Measurements from ENCODE around the gene RAB11FIP4.

Gene RAB11FIP4

GRCh38 chr17:31369266-31369665 is 22.2 kb upstream of the RAB11FIP4 start:
- TF ChIP-seq EZH2phosphoT487 (conservative IDR thresholded peaks at IDR 0.05; ENCODE audit: low read length), result no peak
- no peak overlapping the region for H3K4me3 ChIP-seq (ENCODE audit: insufficient read depth, low read length, poor library complexity, severe bottlenecking)
- no peak overlapping the region for H2AFZ ChIP-seq (ENCODE audit: low read depth, low read length, severe bottlenecking)
- H3K9ac ChIP-seq (ENCODE audit: low read length), result no peak overlapping the region
- no peaks in the 10 kb centered on the region for H3K36me3 ChIP-seq (ENCODE audit: low read length)
- no peak overlapping the region for H3K4me2 ChIP-seq (ENCODE audit: low read depth, low read length, poor library complexity, severe bottlenecking)
- no peaks in the 10 kb centered on the region for H3K9me2 ChIP-seq (replicated peaks; ENCODE audit: insufficient read depth, low read length)
- no peaks in the 10 kb centered on the region for H3K9me3 ChIP-seq (ENCODE audit: insufficient read depth, low read length)
- H3K27me3 ChIP-seq (ENCODE audit: low read length), result no peaks in the 10 kb centered on the region
- H3K27ac ChIP-seq (ENCODE audit: low read depth, low read length), result no peak overlapping the region
- H3K79me2 ChIP-seq (ENCODE audit: insufficient read depth, low read length), result no peaks in the 10 kb centered on the region
- H4K20me1 ChIP-seq (ENCODE audit: low read depth, low read length), result no peaks in the 10 kb centered on the region
- 0 out of 2 replicates have a peak, but pooled peaks cover 4% of the 10 kb centered on the region for H3F3A ChIP-seq (ENCODE audit: insufficient read depth)

DNA sequence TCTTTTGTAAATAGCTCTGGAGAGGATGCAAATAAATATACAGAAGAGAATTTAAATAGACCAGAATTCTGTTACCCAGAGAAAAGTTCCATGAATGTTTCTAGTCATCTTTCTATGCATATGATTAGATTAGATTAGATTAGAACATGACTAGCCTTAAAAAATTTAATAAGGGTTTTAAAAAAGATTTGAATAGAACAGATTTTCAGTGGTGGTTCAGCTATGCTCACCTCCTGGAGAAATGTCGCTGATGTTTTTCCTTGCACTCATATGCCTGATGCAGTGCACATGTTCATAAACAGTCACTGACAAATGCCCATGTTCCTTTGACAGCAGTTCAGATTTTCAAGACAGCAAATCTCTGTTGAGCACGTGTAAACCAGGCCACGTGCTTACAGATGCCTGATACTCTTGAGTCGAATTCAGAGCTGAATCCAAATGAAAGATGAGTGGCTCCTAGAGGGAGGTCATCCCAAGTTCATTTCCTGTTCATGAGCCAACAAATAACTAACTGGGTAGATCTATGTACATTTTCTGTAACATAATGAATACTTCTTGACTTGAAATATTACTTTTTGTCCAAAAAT is 19.9 kb upstream of the RAB11FIP4 start:
- H2AFZ ChIP-seq (ENCODE audit: low read depth, low read length, severe bottlenecking), result no peak overlapping the region

DNA sequence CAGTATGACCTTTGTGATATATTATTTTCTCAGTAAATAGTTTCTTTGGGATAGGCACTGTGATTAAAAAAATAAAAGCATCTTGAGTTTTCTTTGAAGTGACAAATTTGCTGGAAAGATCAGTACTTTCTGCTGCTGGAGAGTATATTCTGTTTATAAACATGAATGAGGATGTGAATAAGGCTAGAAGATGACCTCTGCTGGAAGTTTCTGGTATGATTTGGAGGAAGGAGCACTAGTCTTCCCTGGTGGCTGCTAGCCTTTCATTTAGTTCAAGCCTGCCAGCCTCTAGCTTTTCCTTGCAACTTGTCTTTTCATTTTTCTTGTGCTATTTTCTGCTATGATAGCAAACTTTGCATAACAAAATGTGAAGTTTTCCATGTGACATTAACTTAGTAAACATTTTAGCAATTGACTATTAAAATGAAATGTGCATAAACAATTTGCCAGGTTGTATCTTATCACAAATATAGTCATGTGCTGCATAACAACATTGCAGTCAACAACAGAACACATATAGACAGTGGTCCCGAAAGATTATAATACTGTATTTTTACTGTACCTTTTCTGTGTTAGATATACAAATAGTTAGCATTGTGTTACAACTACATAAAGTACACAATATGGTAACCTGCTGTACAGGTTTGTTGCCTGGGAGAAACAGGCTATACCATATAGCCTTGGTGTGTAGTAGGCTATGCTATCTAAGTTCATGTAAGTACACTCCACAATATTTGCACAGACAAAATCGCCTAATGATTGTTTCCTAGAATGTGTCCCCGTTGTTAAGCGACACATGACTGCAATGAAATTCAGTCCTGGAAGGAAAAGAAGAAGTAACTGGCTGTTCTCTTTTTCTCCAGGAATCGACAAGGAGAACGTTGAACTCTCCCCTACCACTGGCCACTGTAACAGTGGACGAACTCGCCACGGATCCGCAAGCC is 18.1 kb upstream of the RAB11FIP4 start:
- H3K79me2 ChIP-seq (ENCODE audit: insufficient read depth, low read length), result no peaks in the 10 kb centered on the region
- no peak overlapping the region for H3K27ac ChIP-seq (ENCODE audit: low read depth, low read length)
- H3K36me3 ChIP-seq (ENCODE audit: low read length), result no peaks in the 10 kb centered on the region
- no peak overlapping the region for H3K4me2 ChIP-seq (ENCODE audit: low read depth, low read length, poor library complexity, severe bottlenecking)
- no peaks in the 10 kb centered on the region for H3K27me3 ChIP-seq (ENCODE audit: low read length)
- H3K9ac ChIP-seq (ENCODE audit: low read length), result no peak overlapping the region
- H3K9me2 ChIP-seq (replicated peaks; ENCODE audit: insufficient read depth, low read length), result no peaks in the 10 kb centered on the region
- no peaks in the 10 kb centered on the region for H4K20me1 ChIP-seq (ENCODE audit: low read depth, low read length)
- no peak overlapping the region for H3K4me3 ChIP-seq (ENCODE audit: insufficient read depth, low read length, poor library complexity, severe bottlenecking)
- H3K9me3 ChIP-seq (ENCODE audit: insufficient read depth, low read length), result no peaks in the 10 kb centered on the region
- no peak overlapping the region for H2AFZ ChIP-seq (ENCODE audit: low read depth, low read length, severe bottlenecking)
- 0 out of 2 replicates have a peak, but pooled peaks cover 4% of the 10 kb centered on the region for H3F3A ChIP-seq (ENCODE audit: insufficient read depth)
- TF ChIP-seq EZH2phosphoT487 (conservative IDR thresholded peaks at IDR 0.05; ENCODE audit: low read length), result no peak
- TF ChIP-seq, protein P1, sequence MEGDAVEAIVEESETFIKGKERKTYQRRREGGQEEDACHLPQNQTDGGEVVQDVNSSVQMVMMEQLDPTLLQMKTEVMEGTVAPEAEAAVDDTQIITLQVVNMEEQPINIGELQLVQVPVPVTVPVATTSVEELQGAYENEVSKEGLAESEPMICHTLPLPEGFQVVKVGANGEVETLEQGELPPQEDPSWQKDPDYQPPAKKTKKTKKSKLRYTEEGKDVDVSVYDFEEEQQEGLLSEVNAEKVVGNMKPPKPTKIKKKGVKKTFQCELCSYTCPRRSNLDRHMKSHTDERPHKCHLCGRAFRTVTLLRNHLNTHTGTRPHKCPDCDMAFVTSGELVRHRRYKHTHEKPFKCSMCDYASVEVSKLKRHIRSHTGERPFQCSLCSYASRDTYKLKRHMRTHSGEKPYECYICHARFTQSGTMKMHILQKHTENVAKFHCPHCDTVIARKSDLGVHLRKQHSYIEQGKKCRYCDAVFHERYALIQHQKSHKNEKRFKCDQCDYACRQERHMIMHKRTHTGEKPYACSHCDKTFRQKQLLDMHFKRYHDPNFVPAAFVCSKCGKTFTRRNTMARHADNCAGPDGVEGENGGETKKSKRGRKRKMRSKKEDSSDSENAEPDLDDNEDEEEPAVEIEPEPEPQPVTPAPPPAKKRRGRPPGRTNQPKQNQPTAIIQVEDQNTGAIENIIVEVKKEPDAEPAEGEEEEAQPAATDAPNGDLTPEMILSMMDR (IDR thresholded peaks at IDR 0.05; ENCODE audit: insufficient read depth, low read length, poor library complexity, severe bottlenecking), result peak; percentile 40

More for the DNA sequence above, 19.9 kb upstream of the RAB11FIP4 start:
- no peaks in the 10 kb centered on the region for H3K9me2 ChIP-seq (replicated peaks; ENCODE audit: insufficient read depth, low read length)
- H3K4me3 ChIP-seq (ENCODE audit: insufficient read depth, low read length, poor library complexity, severe bottlenecking), result no peak overlapping the region
- no peaks in the 10 kb centered on the region for H3K36me3 ChIP-seq (ENCODE audit: low read length)
- 0 out of 2 replicates have a peak, but pooled peaks cover 4% of the 10 kb centered on the region for H3F3A ChIP-seq (ENCODE audit: insufficient read depth)
- no peak for TF ChIP-seq EZH2phosphoT487 (conservative IDR thresholded peaks at IDR 0.05; ENCODE audit: low read length)
- TF ChIP-seq, protein P1 (IDR thresholded peaks at IDR 0.05; ENCODE audit: insufficient read depth, low read length, poor library complexity, severe bottlenecking), result no peak
- H4K20me1 ChIP-seq (ENCODE audit: low read depth, low read length), result no peaks in the 10 kb centered on the region
- H3K9me3 ChIP-seq (ENCODE audit: insufficient read depth, low read length), result no peaks in the 10 kb centered on the region
- no peak overlapping the region for H3K27ac ChIP-seq (ENCODE audit: low read depth, low read length)
- no peaks in the 10 kb centered on the region for H3K27me3 ChIP-seq (ENCODE audit: low read length)
- H3K9ac ChIP-seq (ENCODE audit: low read length), result no peak overlapping the region
- H3K79me2 ChIP-seq (ENCODE audit: insufficient read depth, low read length), result no peaks in the 10 kb centered on the region
- H3K4me2 ChIP-seq (ENCODE audit: low read depth, low read length, poor library complexity, severe bottlenecking), result peak overlapping the region; percentile 9
